Measurements from ENCODE around the gene COA3.

- no peak for TF ChIP-seq CTCF (IDR thresholded peaks at IDR 0.05)
- TF ChIP-seq POLR2A (IDR thresholded peaks at IDR 0.05), result no peak
Measured at GRCh38 chr17:42766124-42766523, 32.4 kb downstream of the COA3 start.
